WTC11 (cell line): Measurements from ENCODE around the gene LAMTOR1. TPM values are rescaled to one million over a fixed set of nuclear protein-coding genes. Genes with fewer than 3 reads are reported as not detected.

Experiments
- ATAC-seq: fragments of 200-7000 bp; cut with Tn5 transposase; 2 replicates; pipeline ENCODE4 v1.10.0; 2021; ENCODE audit warnings: mild to moderate bottlenecking, moderate library complexity
- CTCF ChIA-PET: fragments of 300-600 bp; sonication (Branson Sonifier 250); formaldehyde crosslinking; loops from one replicate; lab custom pipeline; 2021; ENCODE audit warnings: antibody characterized with exemption; lab: Charles Lee
- POLR2A ChIA-PET: fragments of 350-600 bp; sonication (Branson Sonifier 250); formaldehyde crosslinking; loops from one replicate; lab custom pipeline; 2021; ENCODE audit warnings: antibody characterized with exemption; lab: Charles Lee
- DNase-seq: peaks from one replicate; pipeline ENCODE4 v3.0.0; 2021; ENCODE audit warnings: low spot score
- H3K27ac Mint-ChIP-seq: 2 replicates; pipeline ENCODE4 v1.8.0; 2021; ENCODE audit warnings: mixed read lengths
- H3K27me3 Mint-ChIP-seq: 2 replicates; pipeline ENCODE4 v1.8.0; 2021; ENCODE audit warnings: low read depth, mild to moderate bottlenecking, moderate library complexity, mixed read lengths
- H3K36me3 Mint-ChIP-seq: 2 replicates; pipeline ENCODE4 v1.8.0; 2021; ENCODE audit warnings: mixed read lengths
- H3K4me1 Mint-ChIP-seq: 2 replicates; pipeline ENCODE4 v1.8.0; 2022; ENCODE audit warnings: mixed read lengths
- H3K4me3 Mint-ChIP-seq: 2 replicates; pipeline ENCODE4 v1.8.0; 2021; ENCODE audit warnings: mild to moderate bottlenecking, moderate library complexity, mixed read lengths
- H3K9me3 Mint-ChIP-seq: 2 replicates; pipeline ENCODE4 v1.8.0; 2021; ENCODE audit warnings: mixed read lengths
- AR ChIP-seq: fragments of 250-450 bp; sonication (Bioruptor Pico); IDR thresholded peaks from 2 replicates; pipeline ENCODE4 v1.9.0; 2021; ENCODE audit warnings: mild to moderate bottlenecking
- ATF1 ChIP-seq: sonication (generic); formaldehyde crosslinking; IDR thresholded peaks from 2 replicates; pipeline ENCODE4 v1.8.1; 2023; ENCODE audit warnings: mild to moderate bottlenecking, moderate library complexity, missing genetic modification reagents
- CTCF ChIP-seq: fragments of 200-600 bp; IDR thresholded peaks from 2 replicates; pipeline ENCODE4 v1.8.0; 2022; ENCODE audit warnings: antibody characterized with exemption
- ERG ChIP-seq: fragments of 250-450 bp; sonication (Bioruptor Pico); IDR thresholded peaks from 2 replicates; pipeline ENCODE4 v1.8.0; 2021; ENCODE audit warnings: mild to moderate bottlenecking
- GRHL2 ChIP-seq: fragments of 250-450 bp; sonication (Bioruptor Pico); IDR thresholded peaks from 2 replicates; pipeline ENCODE4 v1.8.0; 2022; ENCODE audit warnings: mild to moderate bottlenecking, moderate library complexity; ENCODE audit not compliant: insufficient replicate concordance, severe bottlenecking
- HMGXB4 ChIP-seq: sonication (generic); formaldehyde crosslinking; IDR thresholded peaks from 2 replicates; pipeline ENCODE4 v1.8.1; 2023; ENCODE audit warnings: mild to moderate bottlenecking, moderate library complexity, missing genetic modification reagents
- MLX ChIP-seq: sonication (generic); formaldehyde crosslinking; IDR thresholded peaks from 2 replicates; pipeline ENCODE4 v1.8.1; 2023; ENCODE audit warnings: mild to moderate bottlenecking, missing genetic modification reagents, moderate library complexity
- PRDM15 ChIP-seq: sonication (generic); formaldehyde crosslinking; IDR thresholded peaks from 2 replicates; pipeline ENCODE4 v1.8.0; 2022; ENCODE audit warnings: missing genetic modification reagents
- PREB ChIP-seq: sonication (generic); formaldehyde crosslinking; IDR thresholded peaks from 2 replicates; pipeline ENCODE4 v1.8.1; 2022; ENCODE audit warnings: mild to moderate bottlenecking, missing genetic modification reagents, moderate library complexity, borderline replicate concordance
- PRRX2 ChIP-seq: fragments of 250-450 bp; sonication (Bioruptor Pico); IDR thresholded peaks from 2 replicates; pipeline ENCODE4 v1.8.0; 2021; ENCODE audit warnings: mild to moderate bottlenecking
- RORB ChIP-seq: fragments of 250-450 bp; sonication (Bioruptor Pico); IDR thresholded peaks from 2 replicates; pipeline ENCODE4 v1.9.0; 2021; ENCODE audit warnings: mild to moderate bottlenecking
- SMAD3 ChIP-seq: sonication (generic); formaldehyde crosslinking; IDR thresholded peaks from 2 replicates; pipeline ENCODE4 v1.8.0; 2022; ENCODE audit warnings: missing genetic modification reagents, mild to moderate bottlenecking, borderline replicate concordance
- TP53 ChIP-seq: sonication (generic); formaldehyde crosslinking; IDR thresholded peaks from 2 replicates; pipeline ENCODE4 v1.8.1; 2023; ENCODE audit warnings: mild to moderate bottlenecking, missing genetic modification reagents
- ZNF138 ChIP-seq: sonication (generic); formaldehyde crosslinking; conservative IDR thresholded peaks from 2 replicates; pipeline ENCODE4 v1.8.1; 2022; ENCODE audit warnings: mild to moderate bottlenecking, moderate library complexity, missing genetic modification reagents
- ZNF425 ChIP-seq: fragments of 250-450 bp; sonication (Bioruptor Pico); conservative IDR thresholded peaks from 2 replicates; pipeline ENCODE4 v1.9.0; 2021; ENCODE audit warnings: mild to moderate bottlenecking
- total RNA-seq: library from RNA; stranded (reverse); gene quantifications from 3 replicates; pipeline ENCODE4 v1.2.3, GENCODE V29; 2021

LAMTOR1 gene
- total RNA-seq, 1 experiment from 2014 or later: 79.4 TPM

GRCh38 chr11:72069787-72070251 lies 33.3 kb downstream of the LAMTOR1 start:
- Mint-ChIP-seq H3K36me3 (peaks cover 11% of the 10 kb centered on the region), H3K27me3 (no peaks in the 10 kb centered on the region), H3K4me1 (peaks cover 37% of the 10 kb centered on the region), H3K4me3 (no peak overlapping the region), H3K27ac (peak overlapping the region; percentile 39), H3K9me3 (no peaks in the 10 kb centered on the region)
- CTCF ChIA-PET: interaction anchor here (0.8 to 5.1 kb wide), 3 partner anchors 21 to 92 kb away, joined by 3 to 28 read pairs (median 5); no protein-coding TSS in a partner anchor
- ATAC-seq (peak; percentile 78), DNase-seq (no peak)
- no peak for TF ChIP-seq SMAD3 (CRISPR knock-in tag)
- no peak for TF ChIP-seq PRDM15
- TF ChIP-seq GRHL2: no peak
- POLR2A ChIA-PET: no interaction called here

GRCh38 chr11:72069200-72069599 lies 33.9 kb downstream of the LAMTOR1 start:
- ATAC-seq (no peak), DNase-seq (no peak)
- Mint-ChIP-seq H3K36me3 (peaks cover 11% of the 10 kb centered on the region), H3K9me3 (no peaks in the 10 kb centered on the region), H3K27ac (0 out of 2 replicates have a peak overlapping the region, but pooled peaks have one; percentile 39), H3K27me3 (no peaks in the 10 kb centered on the region), H3K4me1 (peaks cover 37% of the 10 kb centered on the region), H3K4me3 (no peak overlapping the region)
- CTCF ChIA-PET: interaction anchor here (5.1 kb wide), 1 partner anchor 44 kb away, joined by 28 read pairs; no protein-coding TSS in a partner anchor
- POLR2A ChIA-PET: no interaction called here
- TF ChIP-seq ZNF425 (CRISPR knock-in tag) (no peak), ATF1 (CRISPR knock-in tag) (no peak), ERG (CRISPR knock-in tag) (no peak), RORB (CRISPR knock-in tag) (no peak), TP53 (no peak), PREB (no peak), CTCF (no peak), HMGXB4 (no peak), PRRX2 (no peak), ZNF138 (no peak), AR (CRISPR knock-in tag) (no peak), MLX (no peak)
